ENCODE data around the gene ONECUT3.

ONECUT3 gene

DNA sequence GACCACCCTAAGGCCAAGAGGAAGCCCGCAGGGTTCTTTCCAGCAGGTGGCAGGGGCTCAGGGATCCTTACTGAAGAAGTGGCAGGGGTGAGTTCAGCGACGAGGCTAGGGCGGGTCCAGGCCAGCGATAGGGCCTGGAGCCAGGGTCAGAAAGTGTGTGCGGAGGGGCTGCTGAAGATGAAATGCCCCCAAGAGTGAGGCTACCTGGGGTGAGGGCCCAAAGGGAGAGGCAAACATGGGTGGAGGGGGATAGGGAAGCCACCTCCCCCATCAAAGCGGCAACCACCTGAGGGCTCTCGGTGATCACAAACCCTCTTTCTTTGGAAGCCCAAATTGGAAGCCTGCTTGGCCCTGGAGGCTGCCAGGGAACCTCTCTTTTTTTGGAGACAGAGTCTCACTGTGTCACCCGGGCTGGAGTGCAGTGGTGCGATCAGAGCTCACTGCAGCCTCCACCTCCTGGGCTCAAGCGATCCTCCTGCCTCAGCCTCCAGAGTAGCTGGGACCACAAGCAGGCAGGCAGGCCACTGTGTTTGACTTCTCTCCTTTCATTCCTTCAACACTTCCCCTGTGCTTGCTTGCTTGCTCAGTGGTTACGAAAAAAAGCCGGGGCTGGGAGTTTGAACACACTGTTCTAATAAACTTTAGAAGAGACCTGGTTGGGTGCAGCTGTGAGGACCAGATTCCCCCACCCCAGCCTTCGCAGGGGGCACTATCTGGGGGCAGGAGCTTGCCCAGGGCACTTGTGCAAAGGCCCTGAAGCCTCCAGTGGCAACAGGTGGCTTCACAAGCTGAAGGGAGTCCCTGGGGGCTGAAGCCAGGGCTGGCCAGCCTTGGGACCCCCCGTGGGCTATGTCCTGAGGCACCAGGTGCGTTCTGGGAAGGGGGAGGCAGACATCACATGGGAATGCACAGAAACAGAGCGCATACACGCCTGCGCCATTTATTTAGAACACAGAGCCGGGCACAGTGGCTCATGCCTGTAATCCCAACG lies 60.2 kb downstream of the ONECUT3 start:
- Histone ChIP-seq H3K4me1 (ENCODE audit: low read length) (peaks cover 7% of the 10 kb centered on the region), H4K20me1 (ENCODE audit: insufficient read depth, low read length) (no peaks in the 10 kb centered on the region), H3K9ac (ENCODE audit: low read length) (peak overlapping the region; percentile 31; the same call in 1 of the 2 replicates), H3F3A (ENCODE audit: insufficient read depth, low read length) (no peaks in the 10 kb centered on the region; the same call in 1 of the 2 replicates), H2AFZ (ENCODE audit: low read length) (peak overlapping the region; percentile 95), H3K9me2 (replicated peaks; ENCODE audit: insufficient read depth, low read length) (no peaks in the 10 kb centered on the region), H3K4me3 (ENCODE audit: low read length) (peak overlapping the region; percentile 81), H3K4me2 (ENCODE audit: low read depth, low read length) (peak overlapping the region; percentile 100), H3K9me3 (replicated peaks; ENCODE audit: insufficient read depth, low read length) (no peaks in the 10 kb centered on the region), H3K36me3 (replicated peaks; ENCODE audit: insufficient read depth, low read length) (peaks cover 10% of the 10 kb centered on the region; the same call in 1 of the 2 replicates), H3K79me2 (ENCODE audit: low read length) (no peaks in the 10 kb centered on the region), H3K27me3 (replicated peaks; ENCODE audit: insufficient read depth, low read length) (peaks cover 31% of the 10 kb centered on the region), H3K27ac (ENCODE audit: low read length) (no peak overlapping the region)
- TF ChIP-seq, protein P1, sequence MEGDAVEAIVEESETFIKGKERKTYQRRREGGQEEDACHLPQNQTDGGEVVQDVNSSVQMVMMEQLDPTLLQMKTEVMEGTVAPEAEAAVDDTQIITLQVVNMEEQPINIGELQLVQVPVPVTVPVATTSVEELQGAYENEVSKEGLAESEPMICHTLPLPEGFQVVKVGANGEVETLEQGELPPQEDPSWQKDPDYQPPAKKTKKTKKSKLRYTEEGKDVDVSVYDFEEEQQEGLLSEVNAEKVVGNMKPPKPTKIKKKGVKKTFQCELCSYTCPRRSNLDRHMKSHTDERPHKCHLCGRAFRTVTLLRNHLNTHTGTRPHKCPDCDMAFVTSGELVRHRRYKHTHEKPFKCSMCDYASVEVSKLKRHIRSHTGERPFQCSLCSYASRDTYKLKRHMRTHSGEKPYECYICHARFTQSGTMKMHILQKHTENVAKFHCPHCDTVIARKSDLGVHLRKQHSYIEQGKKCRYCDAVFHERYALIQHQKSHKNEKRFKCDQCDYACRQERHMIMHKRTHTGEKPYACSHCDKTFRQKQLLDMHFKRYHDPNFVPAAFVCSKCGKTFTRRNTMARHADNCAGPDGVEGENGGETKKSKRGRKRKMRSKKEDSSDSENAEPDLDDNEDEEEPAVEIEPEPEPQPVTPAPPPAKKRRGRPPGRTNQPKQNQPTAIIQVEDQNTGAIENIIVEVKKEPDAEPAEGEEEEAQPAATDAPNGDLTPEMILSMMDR (IDR thresholded peaks at IDR 0.05; ENCODE audit: low read length) = 0 out of 2 replicates have a peak, but pooled peaks have one; percentile 4
- no peak for TF ChIP-seq EZH2phosphoT487 (IDR thresholded peaks at IDR 0.05; ENCODE audit: low read length)
- no peak for DNase-seq

DNA sequence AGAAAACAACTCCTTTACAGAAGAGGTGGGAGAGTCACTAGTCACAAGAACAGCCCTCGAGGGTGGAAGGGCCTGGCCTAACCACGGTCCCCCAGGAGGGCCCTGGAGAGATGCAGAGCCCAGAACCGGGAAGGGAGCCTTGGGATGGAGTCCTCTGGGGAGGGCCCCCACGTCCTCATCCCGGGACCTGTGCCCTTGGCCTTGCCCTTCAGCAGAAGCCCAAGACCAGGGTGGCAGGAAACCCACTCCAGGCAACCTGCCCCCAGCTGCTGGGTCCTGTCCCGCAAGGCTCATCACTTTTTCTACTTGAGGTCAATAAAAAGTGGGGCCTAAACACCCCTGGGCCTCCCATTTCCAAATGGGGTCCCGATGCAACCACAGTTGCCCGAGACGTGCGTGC lies 61.1 kb downstream of the ONECUT3 start:
- H3K9me3 ChIP-seq (replicated peaks; ENCODE audit: insufficient read depth, low read length) = no peaks in the 10 kb centered on the region
- no peaks in the 10 kb centered on the region for H3K9me2 ChIP-seq (replicated peaks; ENCODE audit: insufficient read depth, low read length)
- DNase-seq = no peak
- H3K4me1 ChIP-seq (ENCODE audit: low read length) = peaks cover 7% of the 10 kb centered on the region
- H4K20me1 ChIP-seq (ENCODE audit: insufficient read depth, low read length) = no peaks in the 10 kb centered on the region
- H3K27ac ChIP-seq (ENCODE audit: low read length) = no peak overlapping the region
- no peak overlapping the region for H3K4me2 ChIP-seq (ENCODE audit: low read depth, low read length)
- H3K4me3 ChIP-seq (ENCODE audit: low read length) = no peak overlapping the region
- H3K27me3 ChIP-seq (replicated peaks; ENCODE audit: insufficient read depth, low read length) = peaks cover 25% of the 10 kb centered on the region
- TF ChIP-seq EZH2phosphoT487 (IDR thresholded peaks at IDR 0.05; ENCODE audit: low read length) (no peak), EZH2 (optimal IDR thresholded peaks at IDR 0.05; ENCODE audit: low read depth, low read length) (no peak)
- TF ChIP-seq, protein P1 (IDR thresholded peaks at IDR 0.05; ENCODE audit: low read length) = no peak
- no peak overlapping the region for H3K9ac ChIP-seq (ENCODE audit: low read length)
- no peaks in the 10 kb centered on the region for H3K79me2 ChIP-seq (ENCODE audit: low read length)
- no peak overlapping the region for H2AFZ ChIP-seq (ENCODE audit: low read length)
- no peaks in the 10 kb centered on the region; the same call in 1 of the 2 replicates for H3F3A ChIP-seq (ENCODE audit: insufficient read depth, low read length)
- peaks cover 10% of the 10 kb centered on the region for H3K36me3 ChIP-seq (replicated peaks; ENCODE audit: insufficient read depth, low read length)

DNA sequence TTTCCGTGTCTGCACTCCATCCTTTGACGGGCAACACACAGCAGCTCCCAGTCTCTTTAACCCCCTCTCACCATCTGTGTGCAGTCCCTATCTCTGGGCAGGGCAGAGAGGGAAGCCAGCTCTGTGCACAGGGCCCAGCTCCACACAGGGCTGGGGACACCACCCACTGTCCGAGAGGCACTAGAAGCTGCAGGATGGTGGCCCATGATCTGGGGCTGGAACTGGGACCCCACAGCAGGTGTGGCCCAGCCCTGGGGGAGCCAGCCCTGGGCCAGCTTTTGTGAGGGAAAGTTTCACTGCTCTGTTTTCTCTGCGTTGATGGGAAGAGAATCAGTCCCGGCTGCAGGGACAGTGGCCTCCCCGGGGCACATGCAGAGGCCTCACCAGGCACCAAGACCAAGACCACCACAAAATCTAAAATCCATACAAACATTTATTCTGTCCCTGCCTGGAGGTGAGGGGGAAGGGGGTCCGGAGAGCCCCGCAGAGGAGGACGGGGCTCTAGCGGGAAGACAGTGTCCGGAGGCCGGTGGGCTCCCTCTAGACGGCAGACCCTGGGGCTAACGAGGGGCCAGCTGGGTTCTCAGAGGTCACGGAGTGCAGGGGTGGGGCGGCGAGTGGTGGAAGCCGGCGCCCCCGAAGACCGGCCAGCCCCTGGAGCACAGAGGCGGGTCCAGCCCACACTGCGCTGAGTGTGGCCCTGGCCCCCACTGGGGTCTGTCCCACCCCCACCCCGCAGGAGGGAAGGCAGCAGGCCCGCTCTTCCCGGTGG lies 61.7 kb downstream of the ONECUT3 start:
- no peaks in the 10 kb centered on the region for H4K20me1 ChIP-seq (ENCODE audit: insufficient read depth, low read length)
- no peaks in the 10 kb centered on the region for H3K9me2 ChIP-seq (replicated peaks; ENCODE audit: insufficient read depth, low read length)
- H3K27me3 ChIP-seq (replicated peaks; ENCODE audit: insufficient read depth, low read length) = peaks cover 18% of the 10 kb centered on the region
- peaks cover 10% of the 10 kb centered on the region for H3K36me3 ChIP-seq (replicated peaks; ENCODE audit: insufficient read depth, low read length)
- H3K4me3 ChIP-seq (ENCODE audit: low read length) = no peak overlapping the region
- H3F3A ChIP-seq (ENCODE audit: insufficient read depth, low read length) = no peaks in the 10 kb centered on the region; the same call in 1 of the 2 replicates
- DNase-seq = no peak
- H3K79me2 ChIP-seq (ENCODE audit: low read length) = no peaks in the 10 kb centered on the region
- H3K4me2 ChIP-seq (ENCODE audit: low read depth, low read length) = no peak overlapping the region
- no peak overlapping the region for H3K9ac ChIP-seq (ENCODE audit: low read length)
- no peak overlapping the region for H3K27ac ChIP-seq (ENCODE audit: low read length)
- no peak overlapping the region for H2AFZ ChIP-seq (ENCODE audit: low read length)
- H3K4me1 ChIP-seq (ENCODE audit: low read length) = peaks cover 7% of the 10 kb centered on the region
- H3K9me3 ChIP-seq (replicated peaks; ENCODE audit: insufficient read depth, low read length) = no peaks in the 10 kb centered on the region
- no peak for TF ChIP-seq EZH2phosphoT487 (IDR thresholded peaks at IDR 0.05; ENCODE audit: low read length)
- no peak for TF ChIP-seq EZH2 (optimal IDR thresholded peaks at IDR 0.05; ENCODE audit: low read depth, low read length)
- TF ChIP-seq, protein P1 (IDR thresholded peaks at IDR 0.05; ENCODE audit: low read length) = no peak
